B cell (primary cell): ENCODE measurements around the gene TFF2.

ENCODE experiments used
- CTCF ChIP-seq: fragments of 200-600 bp; IDR thresholded peaks from one replicate; pipeline ENCODE4 v1.8.0; 2022; ENCODE audit warnings: antibody characterized with exemption, mild to moderate bottlenecking
- EZH2 ChIP-seq: IDR thresholded peaks from 2 replicates; pipeline ENCODE4 v1.6.1; 2012; ENCODE audit warnings: borderline replicate concordance, low read depth, mild to moderate bottlenecking, moderate library complexity, low read length; ENCODE audit not compliant: insufficient read depth, poor library complexity, severe bottlenecking

DNA sequence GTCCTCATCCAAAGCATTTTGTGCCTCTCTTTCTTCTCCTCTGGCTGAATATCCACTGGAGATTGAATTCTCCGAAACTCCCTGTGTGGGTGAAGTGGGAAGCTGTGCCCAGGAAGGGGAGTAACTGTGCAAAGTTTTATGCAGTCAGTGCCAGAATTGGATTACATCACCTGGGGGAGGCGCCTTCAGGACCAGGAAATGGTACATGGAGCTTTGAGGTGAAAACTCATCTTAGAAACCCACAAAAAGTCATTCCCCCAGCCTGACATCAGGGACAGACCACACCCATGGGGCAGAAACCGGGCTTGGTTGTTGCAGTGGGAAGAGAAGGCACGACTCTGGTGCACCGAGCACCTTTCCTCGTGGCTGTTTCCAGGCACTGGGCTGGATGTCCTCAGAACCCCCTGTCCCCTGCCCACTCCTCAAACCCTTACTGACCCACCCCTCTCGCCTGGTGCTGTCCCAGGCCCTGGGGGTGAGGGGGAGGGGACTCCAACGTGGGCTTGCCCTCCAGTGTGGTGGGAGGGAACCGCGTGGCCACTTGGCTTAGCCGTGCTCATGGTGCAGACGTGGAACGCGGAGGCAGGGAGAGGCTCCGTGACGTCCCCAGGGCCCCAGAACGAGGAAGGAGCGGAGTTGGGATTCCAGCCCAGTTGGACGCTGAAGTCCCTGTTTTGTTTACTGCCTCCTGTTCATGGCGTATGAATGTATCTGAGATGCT, 51.3 kb downstream of the TFF2 start:
- TF ChIP-seq EZH2 (no peak), CTCF (no peak)
